MG63 (cell line): Measurements from ENCODE around the gene KIAA2012. TPM values are rescaled to one million over a fixed set of nuclear protein-coding genes. Genes with fewer than 3 reads are reported as not detected.

Source experiments
- DNase-seq: peaks from one replicate; pipeline ENCODE4 v3.0.0-alpha.2; 2020
- H3K27me3 ChIP-seq: fragments of 250-450 bp; sonication (Bioruptor Pico); 2 replicates; pipeline ENCODE4 v1.5.1; 2020; ENCODE audit warnings: mild to moderate bottlenecking, moderate library complexity
- H3K36me3 ChIP-seq: fragments of 250-450 bp; sonication (Bioruptor Pico); 2 replicates; pipeline ENCODE4 v1.5.1; 2020; ENCODE audit warnings: mild to moderate bottlenecking, moderate library complexity
- H3K4me3 ChIP-seq: fragments of 250-450 bp; sonication (Bioruptor Pico); 2 replicates; pipeline ENCODE4 v1.5.1; 2020; ENCODE audit warnings: mild to moderate bottlenecking, moderate library complexity
- H3K9me3 ChIP-seq: fragments of 250-450 bp; sonication (Bioruptor Pico); 2 replicates; pipeline ENCODE4 v1.5.1; 2020; ENCODE audit warnings: mild to moderate bottlenecking, moderate library complexity
- total RNA-seq: library from RNA; depleted of rRNA; stranded (reverse); fragments of >200 nt; shearing (Covaris generic); gene quantifications from 2 replicates; pipeline ENCODE4 v1.2.3, GENCODE V29; 2014; ENCODE audit warnings: low replicate concordance; rRNA removed

The KIAA2012 gene
- total RNA-seq, result not detected in 2 replicates

- Histone ChIP-seq H3K27me3 (no peaks in the 10 kb centered on the region), H3K4me3 (no peak within 1 kb of the TSS), H3K36me3 (no peaks in the 10 kb centered on the region), H3K9me3 (no peaks in the 10 kb centered on the region)
- no peak for DNase-seq
These were observed at the start of gene KIAA2012 for GRCh38 chr2:202072737-202073401. KIAA2012 (plus strand) TSS chr2:202073255; CDS start chr2:202073628, 373 bp downstream.

DNA sequence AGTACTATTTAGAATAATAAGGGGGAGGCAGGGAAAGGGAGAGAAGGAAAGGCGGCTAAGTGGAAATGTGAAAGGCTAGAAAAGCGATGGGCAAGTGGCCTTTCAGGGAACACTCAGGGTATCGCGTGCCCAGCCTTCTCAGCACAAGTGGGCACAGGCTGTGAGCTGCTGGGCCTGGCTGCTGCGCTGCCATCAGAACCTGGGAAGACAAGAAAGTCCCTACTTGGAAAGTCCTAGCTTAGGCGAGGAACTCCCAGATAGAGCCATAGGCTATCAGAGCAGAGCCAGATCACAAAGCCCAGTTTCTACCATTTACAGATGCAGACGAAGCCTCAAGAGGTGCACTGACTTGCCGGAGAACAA is 49.2 kb upstream of the KIAA2012 start:
- Histone ChIP-seq H3K27me3 (no peaks in the 10 kb centered on the region), H3K36me3 (no peaks in the 10 kb centered on the region), H3K4me3 (no peak overlapping the region), H3K9me3 (no peaks in the 10 kb centered on the region)
- no peak for DNase-seq

GRCh38 chr2:202024871-202025270 is 48.2 kb upstream of the KIAA2012 start:
- Histone ChIP-seq H3K4me3 (no peak overlapping the region), H3K9me3 (no peaks in the 10 kb centered on the region), H3K27me3 (no peaks in the 10 kb centered on the region), H3K36me3 (no peaks in the 10 kb centered on the region)
- no peak for DNase-seq

GRCh38 chr2:202025816-202026215 is 47.2 kb upstream of the KIAA2012 start:
- no peak for DNase-seq
- Histone ChIP-seq H3K4me3 (no peak overlapping the region), H3K36me3 (no peaks in the 10 kb centered on the region), H3K9me3 (no peaks in the 10 kb centered on the region), H3K27me3 (no peaks in the 10 kb centered on the region)

- no peaks in the 10 kb centered on the region for H3K9me3 ChIP-seq
- H3K4me3 ChIP-seq, result no peak overlapping the region
- no peaks in the 10 kb centered on the region for H3K36me3 ChIP-seq
- no peak for DNase-seq
- no peaks in the 10 kb centered on the region for H3K27me3 ChIP-seq
These were observed 46.5 kb upstream of the KIAA2012 start for GRCh38 chr2:202026507-202026906.

GRCh38 chr2:202030691-202031090 is 42.4 kb upstream of the KIAA2012 start:
- no peaks in the 10 kb centered on the region for H3K9me3 ChIP-seq
- H3K36me3 ChIP-seq, result no peaks in the 10 kb centered on the region
- DNase-seq, result no peak
- H3K27me3 ChIP-seq, result no peaks in the 10 kb centered on the region
- H3K4me3 ChIP-seq, result no peak overlapping the region

- DNase-seq, result no peak
These were observed 41.7 kb upstream of the KIAA2012 start for GRCh38 chr2:202031246-202031951.

DNA sequence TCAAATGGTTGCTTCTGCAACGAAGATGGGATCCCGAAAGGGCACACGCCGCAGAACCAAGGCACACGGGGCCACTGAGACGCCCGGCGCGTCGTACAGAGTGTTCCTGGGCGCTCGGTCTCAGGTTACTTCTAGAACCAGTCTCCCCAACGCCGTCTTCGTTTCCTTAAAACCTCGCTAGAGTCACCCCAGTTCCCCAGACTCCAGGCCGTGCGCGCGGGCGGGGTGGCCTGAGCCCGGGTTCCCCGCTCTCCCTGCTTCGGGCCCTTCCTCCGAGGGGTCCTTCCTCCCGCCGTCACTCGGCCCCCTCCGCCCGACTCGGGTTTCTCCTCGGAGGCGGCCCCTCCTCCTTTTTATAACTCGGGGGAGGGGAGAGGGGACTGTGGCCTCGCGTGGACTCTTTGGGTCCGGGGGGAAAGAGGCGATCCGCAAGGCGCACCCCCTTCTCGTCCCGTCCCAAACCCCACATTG is 40.2 kb upstream of the KIAA2012 start:
- H3K36me3 ChIP-seq, result no peaks in the 10 kb centered on the region
- DNase-seq, result peak; percentile 60
- no peaks in the 10 kb centered on the region for H3K9me3 ChIP-seq
- peak overlapping the region; percentile 82 for H3K4me3 ChIP-seq
- no peaks in the 10 kb centered on the region for H3K27me3 ChIP-seq

More at GRCh38 chr2:202031246-202031951, 41.7 kb upstream of the KIAA2012 start:
- Histone ChIP-seq H3K27me3 (no peaks in the 10 kb centered on the region), H3K9me3 (no peaks in the 10 kb centered on the region), H3K36me3 (no peaks in the 10 kb centered on the region), H3K4me3 (no peak overlapping the region)

GRCh38 chr2:202033317-202034248 is 39.5 kb upstream of the KIAA2012 start, which contains the start of gene FZD7:
FZD7 (plus strand) TSS chr2:202033855; CDS start chr2:202034648, 793 bp downstream.
- no peaks in the 10 kb centered on the region for H3K9me3 ChIP-seq
- peak within 1 kb of the TSS; percentile 82 for H3K4me3 ChIP-seq
- DNase-seq, result peak; percentile 93
- no peaks in the 10 kb centered on the region for H3K27me3 ChIP-seq
- no peaks in the 10 kb centered on the region for H3K36me3 ChIP-seq

- H3K36me3 ChIP-seq, result no peaks in the 10 kb centered on the region; the same call in 1 of the 2 replicates
- H3K4me3 ChIP-seq, result peak overlapping the region; percentile 61
- no peaks in the 10 kb centered on the region for H3K27me3 ChIP-seq
- peak; percentile 48 for DNase-seq
- H3K9me3 ChIP-seq, result no peaks in the 10 kb centered on the region
These were observed 38.6 kb upstream of the KIAA2012 start for GRCh38 chr2:202034249-202035088.

- Histone ChIP-seq H3K9me3 (no peaks in the 10 kb centered on the region), H3K4me3 (peak overlapping the region; percentile 61), H3K36me3 (no peaks in the 10 kb centered on the region; the same call in 1 of the 2 replicates), H3K27me3 (no peaks in the 10 kb centered on the region)
- DNase-seq, result peak; percentile 65
These were observed 37.7 kb upstream of the KIAA2012 start for GRCh38 chr2:202035089-202035940.

DNA sequence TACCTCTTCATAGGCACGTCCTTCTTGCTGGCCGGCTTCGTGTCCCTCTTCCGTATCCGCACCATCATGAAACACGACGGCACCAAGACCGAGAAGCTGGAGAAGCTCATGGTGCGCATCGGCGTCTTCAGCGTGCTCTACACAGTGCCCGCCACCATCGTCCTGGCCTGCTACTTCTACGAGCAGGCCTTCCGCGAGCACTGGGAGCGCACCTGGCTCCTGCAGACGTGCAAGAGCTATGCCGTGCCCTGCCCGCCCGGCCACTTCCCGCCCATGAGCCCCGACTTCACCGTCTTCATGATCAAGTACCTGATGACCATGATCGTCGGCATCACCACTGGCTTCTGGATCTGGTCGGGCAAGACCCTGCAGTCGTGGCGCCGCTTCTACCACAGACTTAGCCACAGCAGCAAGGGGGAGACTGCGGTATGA is 37.1 kb upstream of the KIAA2012 start:
- no peaks in the 10 kb centered on the region for H3K27me3 ChIP-seq
- peak overlapping the region; percentile 61 for H3K4me3 ChIP-seq
- no peaks in the 10 kb centered on the region for H3K9me3 ChIP-seq
- H3K36me3 ChIP-seq, result no peaks in the 10 kb centered on the region; the same call in 1 of the 2 replicates
- peak; percentile 3 for DNase-seq

DNA sequence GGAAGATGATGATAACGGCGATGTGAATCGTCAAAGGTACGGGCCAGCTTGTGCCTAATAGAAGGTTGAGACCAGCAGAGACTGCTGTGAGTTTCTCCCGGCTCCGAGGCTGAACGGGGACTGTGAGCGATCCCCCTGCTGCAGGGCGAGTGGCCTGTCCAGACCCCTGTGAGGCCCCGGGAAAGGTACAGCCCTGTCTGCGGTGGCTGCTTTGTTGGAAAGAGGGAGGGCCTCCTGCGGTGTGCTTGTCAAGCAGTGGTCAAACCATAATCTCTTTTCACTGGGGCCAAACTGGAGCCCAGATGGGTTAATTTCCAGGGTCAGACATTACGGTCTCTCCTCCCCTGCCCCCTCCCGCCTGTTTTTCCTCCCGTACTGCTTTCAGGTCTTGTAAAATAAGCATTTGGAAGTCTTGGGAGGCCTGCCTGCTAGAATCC is 36.4 kb upstream of the KIAA2012 start:
- peak; percentile 52 for DNase-seq
- H3K9me3 ChIP-seq, result no peaks in the 10 kb centered on the region

GRCh38 chr2:202037086-202037485 is 36.0 kb upstream of the KIAA2012 start:
- no peaks in the 10 kb centered on the region for H3K9me3 ChIP-seq
- peak overlapping the region; percentile 61 for H3K4me3 ChIP-seq
- H3K36me3 ChIP-seq, result no peaks in the 10 kb centered on the region; the same call in 1 of the 2 replicates
- no peaks in the 10 kb centered on the region for H3K27me3 ChIP-seq
- DNase-seq, result no peak

More for the DNA sequence above, 36.4 kb upstream of the KIAA2012 start:
- Histone ChIP-seq H3K4me3 (peak overlapping the region; percentile 61), H3K27me3 (no peaks in the 10 kb centered on the region), H3K36me3 (no peaks in the 10 kb centered on the region; the same call in 1 of the 2 replicates)
